ENCODE measurements around the gene CACNA1C. TPM values are rescaled to one million over a fixed set of nuclear protein-coding genes. Genes with fewer than 3 reads are reported as not detected.

Gene CACNA1C
- total and polyA plus RNA-seq, 10 of the 15 experiments (the other 5 are each of a cell fraction or from before 2014, with no cell fraction given), result under 0.01 to 0.15 (median 0.09) TPM; not detected in 5

GRCh38 chr12:2609020-2609419 is 556.2 kb downstream of the CACNA1C start (continued):
- TF ChIP-seq SKIL (IDR thresholded peaks at IDR 0.05; ENCODE audit: low read depth, poor library complexity, severe bottlenecking) (no peak), HDAC6 (IDR thresholded peaks at IDR 0.05; ENCODE audit: unreplicated experiment) (no peak), PKNOX1 (IDR thresholded peaks at IDR 0.05) (no peak)

- BruUV-seq (replicated peaks), result no TSS peak
These were observed 557.6 kb downstream of the CACNA1C start for GRCh38 chr12:2610358-2610757.

More at GRCh38 chr12:2610358-2610757, 557.6 kb downstream of the CACNA1C start:
- peaks cover 1 to 3% of the 10 kb centered on the region in 2 experiments; a peak in 3 of 4 replicates for H3K27me3 ChIP-seq (replicated peaks in 1 of 2; ENCODE audit: control insufficient read depth in 2 of 2, insufficient read depth in 2 of 2, low read length in 1 of 2)
- FAIRE-seq (no peak), ATAC-seq (no peak), DNase-seq (ENCODE audit: low read depth, low spot score) (no peak)
- in situ Hi-C loops (cut with MboI), result no loop called here
- intact Hi-C loops (cut with micrococcal nuclease; ENCODE audit: unreplicated experiment), result no loop called here
- no peak overlapping the region for H3K4me3 ChIP-seq
- H3K4me1 ChIP-seq (ENCODE audit: control insufficient read depth, insufficient read depth, low read length), result no peaks in the 10 kb centered on the region; the same call in 1 of the 2 replicates
- H3K79me2 ChIP-seq (ENCODE audit: control insufficient read depth, insufficient read depth, low read length), result no peaks in the 10 kb centered on the region
- no peaks in the 10 kb centered on the region for H4K20me1 ChIP-seq (ENCODE audit: control insufficient read depth, insufficient read depth)
- no peaks in the 10 kb centered on the region for H3K9me3 ChIP-seq (replicated peaks; ENCODE audit: control insufficient read depth, insufficient read depth, low read length)
- H3K9ac ChIP-seq (ENCODE audit: control insufficient read depth, insufficient read depth, low read length), result no peak overlapping the region
- POLR2A ChIA-PET, result no interaction called here
- SMC1A ChIA-PET (ENCODE audit: uncharacterized antibody, unreplicated experiment), result no interaction called here
- H2AFZ ChIP-seq (ENCODE audit: control insufficient read depth, low read depth, low read length), result no peak overlapping the region
- no peaks in the 10 kb centered on the region for H3K36me3 ChIP-seq (ENCODE audit: control insufficient read depth in 2 of 2, insufficient read depth in 2 of 2, low read length in 1 of 2)
- WGBS (ENCODE audit: insufficient coverage, insufficient replicate concordance, low lambda C conversion rate, missing lambda C conversion rate), result 70% methylated on average over 11 of the region's 11 CpGs
- CTCF ChIA-PET, result no interaction called here
- no peak overlapping the region for H3K27ac ChIP-seq (ENCODE audit: control insufficient read depth, insufficient read depth)
- TF ChIP-seq GATAD2B (conservative IDR thresholded peaks at IDR 0.05; ENCODE audit: low read depth) (no peak), ZNF24 (IDR thresholded peaks at IDR 0.05) (no peak), PAX8 (IDR thresholded peaks at IDR 0.05) (no peak), KDM1A (IDR thresholded peaks at IDR 0.05; ENCODE audit: borderline replicate concordance) (no peak), STAT3 (IDR thresholded peaks at IDR 0.05; ENCODE audit: low read depth, low read length) (no peak)
- RAD21 ChIA-PET (ENCODE audit: unreplicated experiment), result no interaction called here
- no peak overlapping the region for H3K4me2 ChIP-seq (ENCODE audit: control insufficient read depth, insufficient read depth)

Data from GM12878 (cell line).